22Rv1 (cell line): ENCODE results near the gene SIMC1.

Source experiments
- H3K27ac ChIP-seq: fragments of 450-650 bp; 2 replicates; pipeline ENCODE4 v1.5.1; 2017
- ZFX ChIP-seq: fragments of 450-650 bp; IDR thresholded peaks from 2 replicates; pipeline ENCODE4 v1.6.1; 2017; ENCODE audit warnings: antibody characterized with exemption, borderline replicate concordance
- TF ChIP-seq, protein P1 (sequence below): fragments of 450-650 bp; IDR thresholded peaks from 2 replicates; pipeline ENCODE4 v1.5.1; 2017; ENCODE audit warnings: mild to moderate bottlenecking

Gene SIMC1

DNA sequence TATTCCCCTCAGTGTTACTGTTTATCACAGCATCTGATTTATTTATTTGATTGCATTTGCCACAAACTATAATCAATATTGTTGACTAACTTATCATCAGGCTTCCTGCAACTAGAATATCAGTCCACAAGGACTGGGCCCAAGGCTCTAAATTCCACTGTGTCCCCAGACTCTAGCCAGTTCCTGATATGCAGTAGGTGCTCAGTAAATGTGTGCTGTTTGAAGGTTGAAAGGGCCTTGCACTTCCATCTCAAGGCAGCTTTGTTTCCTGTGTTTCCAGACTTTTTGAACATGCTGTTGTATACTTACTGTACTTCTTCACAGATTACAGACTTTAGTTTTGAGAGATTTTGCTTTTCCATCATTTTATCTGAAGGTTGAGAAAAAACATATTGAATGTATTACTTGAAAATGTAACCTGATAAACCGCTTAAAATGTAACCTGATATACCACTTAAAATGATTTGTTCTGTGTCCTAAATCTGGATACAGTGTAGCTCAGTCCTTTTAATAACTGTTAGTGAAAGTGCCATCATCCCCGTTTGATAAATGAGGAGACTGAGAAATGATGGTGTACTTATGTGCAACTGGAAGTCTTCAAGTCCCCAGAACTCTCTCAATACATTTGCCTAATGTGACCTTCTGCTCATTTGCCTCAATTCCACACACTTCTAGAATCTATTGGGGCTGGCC, 104.7 kb downstream of the SIMC1 start:
- TF ChIP-seq, protein P1, sequence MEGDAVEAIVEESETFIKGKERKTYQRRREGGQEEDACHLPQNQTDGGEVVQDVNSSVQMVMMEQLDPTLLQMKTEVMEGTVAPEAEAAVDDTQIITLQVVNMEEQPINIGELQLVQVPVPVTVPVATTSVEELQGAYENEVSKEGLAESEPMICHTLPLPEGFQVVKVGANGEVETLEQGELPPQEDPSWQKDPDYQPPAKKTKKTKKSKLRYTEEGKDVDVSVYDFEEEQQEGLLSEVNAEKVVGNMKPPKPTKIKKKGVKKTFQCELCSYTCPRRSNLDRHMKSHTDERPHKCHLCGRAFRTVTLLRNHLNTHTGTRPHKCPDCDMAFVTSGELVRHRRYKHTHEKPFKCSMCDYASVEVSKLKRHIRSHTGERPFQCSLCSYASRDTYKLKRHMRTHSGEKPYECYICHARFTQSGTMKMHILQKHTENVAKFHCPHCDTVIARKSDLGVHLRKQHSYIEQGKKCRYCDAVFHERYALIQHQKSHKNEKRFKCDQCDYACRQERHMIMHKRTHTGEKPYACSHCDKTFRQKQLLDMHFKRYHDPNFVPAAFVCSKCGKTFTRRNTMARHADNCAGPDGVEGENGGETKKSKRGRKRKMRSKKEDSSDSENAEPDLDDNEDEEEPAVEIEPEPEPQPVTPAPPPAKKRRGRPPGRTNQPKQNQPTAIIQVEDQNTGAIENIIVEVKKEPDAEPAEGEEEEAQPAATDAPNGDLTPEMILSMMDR, result no peak
- no peak for TF ChIP-seq ZFX
- H3K27ac ChIP-seq, result no peak overlapping the region

DNA sequence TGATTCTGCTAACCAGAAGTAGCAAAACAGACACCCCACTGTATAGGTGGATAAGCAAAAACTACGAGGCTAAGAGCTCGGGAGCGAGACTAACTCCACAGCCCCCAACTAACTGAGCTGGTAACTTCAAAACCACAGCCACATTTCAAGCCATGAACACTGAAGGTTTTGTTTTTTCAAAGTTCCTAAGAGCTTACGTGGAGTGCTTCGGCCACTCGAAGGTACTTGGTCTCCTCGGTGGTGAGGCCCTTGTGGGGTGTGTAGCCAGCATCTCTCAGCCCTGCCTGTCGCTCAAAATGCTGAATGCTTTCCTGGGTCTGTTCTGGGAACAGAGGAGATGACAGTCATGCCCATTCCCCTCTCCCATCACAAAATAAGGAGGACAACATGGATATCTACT, 112.2 kb downstream of the SIMC1 start:
- TF ChIP-seq, protein P1, result no peak
- no peak for TF ChIP-seq ZFX

DNA sequence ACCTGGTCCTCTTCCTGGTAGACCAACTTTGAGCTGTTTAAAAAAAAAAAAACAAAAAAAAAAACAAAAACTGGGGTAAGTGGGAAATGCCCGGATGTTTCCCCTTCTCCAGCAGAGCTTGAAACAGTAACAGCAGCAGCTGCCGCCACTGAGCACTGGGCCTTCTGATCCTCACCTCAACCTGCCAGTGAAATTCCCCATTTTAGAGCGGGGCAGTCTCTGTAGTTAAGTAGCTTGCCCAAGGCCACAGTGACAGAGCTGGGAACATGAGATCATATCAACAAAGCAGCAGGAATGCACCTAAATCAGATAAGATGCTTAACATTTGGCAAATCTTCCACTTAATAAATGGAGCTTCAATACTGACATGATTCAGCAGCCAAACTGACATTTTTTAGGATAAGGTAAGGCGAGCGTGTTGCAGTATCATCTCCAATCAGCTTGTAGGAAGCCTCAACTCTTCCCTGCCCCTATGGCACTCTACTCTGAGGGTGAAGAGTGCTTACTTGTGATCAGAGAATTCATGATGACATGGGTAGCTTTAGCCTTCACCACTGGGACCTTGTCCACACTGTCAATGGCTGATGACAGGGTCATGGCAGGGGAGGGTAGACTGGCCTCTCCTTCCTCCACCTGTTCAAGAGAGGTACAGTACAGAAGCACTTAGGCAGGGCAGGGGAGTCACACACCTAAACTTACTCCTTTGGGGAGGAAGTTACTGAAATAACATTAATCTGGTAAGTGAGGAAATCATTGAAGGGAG, 114.1 kb downstream of the SIMC1 start:
- TF ChIP-seq, protein P1, result no peak
- no peak for TF ChIP-seq ZFX
- H3K27ac ChIP-seq, result no peak overlapping the region

More for the DNA sequence above, 112.2 kb downstream of the SIMC1 start:
- H3K27ac ChIP-seq, result no peak overlapping the region

DNA sequence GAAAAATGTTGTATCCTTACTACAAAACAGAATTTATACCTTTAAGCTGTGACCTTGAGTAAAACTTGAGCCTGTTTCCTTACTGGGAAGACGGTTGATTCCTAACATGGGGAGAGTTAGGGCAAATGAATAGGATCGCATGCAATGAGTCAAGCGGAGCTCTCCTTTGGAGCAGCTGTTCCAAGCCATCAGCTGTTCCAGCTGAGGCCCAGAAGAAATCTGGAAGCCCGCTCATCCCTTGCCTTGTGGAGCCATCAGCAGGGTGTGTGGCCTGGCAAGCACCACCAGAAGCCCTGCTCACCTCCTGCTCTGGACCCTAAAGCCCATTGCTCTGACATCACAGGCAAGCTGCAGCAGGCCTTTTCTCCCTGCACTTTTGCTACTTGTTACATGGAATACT, 115.3 kb downstream of the SIMC1 start:
- no peak overlapping the region for H3K27ac ChIP-seq
- TF ChIP-seq, protein P1, result no peak
- TF ChIP-seq ZFX, result no peak

DNA sequence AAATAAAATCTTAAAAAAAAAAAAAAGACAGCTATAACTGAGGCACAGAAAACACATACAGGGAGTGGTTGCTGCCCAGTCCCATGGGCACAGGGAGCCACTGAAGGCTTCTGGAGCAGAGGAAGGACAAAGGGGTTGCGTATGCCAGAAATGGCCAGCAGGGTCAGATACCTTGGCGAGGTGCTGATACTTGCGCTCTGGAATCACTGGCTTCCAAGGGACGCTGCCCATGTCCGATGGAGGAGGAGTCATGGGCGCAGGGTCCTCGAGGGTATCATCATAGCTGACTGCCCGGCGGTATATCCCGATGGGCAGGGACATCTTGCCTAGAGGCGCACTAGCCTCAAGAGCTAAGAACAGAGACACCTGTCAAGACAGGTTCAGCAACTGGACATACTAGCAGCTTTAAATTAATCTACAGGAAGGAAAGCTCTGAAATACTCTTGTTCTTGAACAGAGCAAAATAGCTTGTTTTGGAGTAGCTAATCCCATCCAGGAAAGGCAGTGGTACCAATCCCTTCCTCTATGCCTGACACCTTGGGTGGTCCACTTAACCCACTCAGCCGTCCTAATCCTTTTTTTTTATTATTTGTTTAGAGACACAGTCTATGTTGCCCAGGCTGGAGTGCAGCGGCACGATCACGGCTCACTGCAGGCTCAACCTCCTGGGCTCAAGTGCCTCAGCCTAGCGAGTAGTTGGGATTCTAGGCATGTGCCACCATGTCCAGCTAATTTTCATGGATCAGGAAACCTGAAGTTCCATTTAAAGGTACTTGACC, 117.4 kb downstream of the SIMC1 start:
- TF ChIP-seq ZFX, result no peak
- TF ChIP-seq, protein P1, result no peak
- no peak overlapping the region for H3K27ac ChIP-seq

DNA sequence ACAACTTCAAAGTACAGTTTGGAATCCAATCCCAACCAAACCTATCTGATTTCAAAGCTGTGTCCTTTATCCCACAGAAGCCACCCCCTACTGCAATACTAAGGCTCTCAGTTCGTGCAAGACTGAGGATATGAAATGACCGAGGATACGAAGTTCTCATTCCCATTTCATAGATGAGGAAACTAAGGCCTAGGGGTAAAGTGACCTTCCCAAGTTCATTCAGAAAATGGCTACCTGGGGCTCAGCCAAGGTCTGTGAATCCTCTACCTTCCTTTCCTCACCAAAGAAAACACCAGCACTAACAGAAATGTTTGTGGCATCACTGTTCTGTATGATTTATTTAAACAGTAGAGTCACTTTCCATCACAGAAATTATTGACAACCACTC, 117.9 kb downstream of the SIMC1 start:
- TF ChIP-seq, protein P1, result no peak
- H3K27ac ChIP-seq, result no peak overlapping the region
